ENCODE data around the gene VWC2.
"Not testable (repeated sequence)": the region's sequence is repeated elsewhere in the genome, so short reads cannot be mapped to it uniquely, and the experiment has no call there.

Gene VWC2

DNA sequence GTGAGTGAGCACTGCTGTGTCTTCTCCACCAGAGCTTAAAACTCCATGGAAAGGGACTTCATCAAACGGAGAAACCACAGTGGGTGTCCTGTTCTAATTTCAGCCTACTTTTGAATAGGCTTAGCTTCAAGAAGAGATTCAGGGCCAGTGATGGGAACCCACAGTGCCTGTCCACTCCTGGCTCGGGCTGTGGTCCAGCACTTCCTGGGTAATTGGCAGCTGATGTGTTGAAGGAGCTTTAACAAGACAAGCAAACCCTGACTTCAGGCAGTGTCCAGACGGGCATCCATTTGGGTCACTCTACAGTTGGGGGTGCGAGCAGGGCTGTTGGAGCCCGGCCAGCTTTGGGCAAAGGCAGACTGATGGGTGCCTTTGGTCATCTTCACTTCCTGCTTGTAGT, 14.5 kb downstream of the VWC2 start:
- no peak for DNase-seq

DNA sequence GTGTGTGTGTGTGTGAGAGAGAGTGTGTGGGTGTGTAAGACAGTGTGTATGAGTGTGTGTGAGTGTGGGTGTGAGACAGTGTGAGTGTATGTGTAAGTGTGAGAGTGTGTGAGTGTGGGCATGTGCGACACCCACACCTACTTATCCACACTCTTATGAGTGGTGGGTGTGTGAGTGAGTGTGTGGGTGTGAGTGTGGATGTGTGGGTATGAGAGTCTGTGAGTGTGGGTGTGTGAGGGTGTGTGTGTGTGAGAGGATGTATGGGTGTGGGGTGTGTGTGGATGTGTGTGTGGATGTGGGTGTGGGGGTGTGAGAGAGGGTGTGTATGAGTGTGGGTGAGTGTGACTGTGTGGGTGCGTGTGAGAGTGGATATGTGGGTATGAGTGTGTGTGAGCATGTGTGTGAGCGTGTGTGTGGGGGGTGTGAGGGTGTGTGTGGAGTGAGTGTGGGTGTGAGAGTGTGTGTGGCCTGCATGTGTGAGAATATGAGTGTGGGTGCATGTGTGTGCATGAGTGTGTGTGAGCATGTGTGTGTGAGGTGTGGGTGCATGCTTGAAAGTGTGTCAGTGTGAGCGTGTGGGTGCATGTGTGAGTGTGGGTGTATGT, 15.1 kb downstream of the VWC2 start:
- no peak for DNase-seq

DNA sequence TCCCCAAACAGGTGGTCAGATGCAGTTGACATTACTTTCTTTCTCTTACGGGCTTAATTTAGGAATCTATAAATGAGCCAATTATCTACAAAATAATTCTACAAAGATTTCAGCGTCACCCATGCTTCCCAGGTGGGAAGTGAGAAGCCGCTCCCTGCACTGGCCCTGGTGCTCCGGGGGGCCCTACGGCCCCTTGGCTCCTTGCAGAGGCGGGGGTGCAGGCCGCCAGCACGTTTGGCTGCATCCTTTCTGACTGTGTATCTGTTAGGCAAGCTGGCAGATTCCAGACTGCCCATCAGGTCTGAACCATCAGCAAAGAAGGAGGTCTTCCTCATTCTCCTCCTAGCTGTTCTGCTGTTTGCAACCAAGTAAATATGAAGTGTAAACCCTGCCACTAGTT, 16.3 kb downstream of the VWC2 start:
- DNase-seq = no peak

DNA sequence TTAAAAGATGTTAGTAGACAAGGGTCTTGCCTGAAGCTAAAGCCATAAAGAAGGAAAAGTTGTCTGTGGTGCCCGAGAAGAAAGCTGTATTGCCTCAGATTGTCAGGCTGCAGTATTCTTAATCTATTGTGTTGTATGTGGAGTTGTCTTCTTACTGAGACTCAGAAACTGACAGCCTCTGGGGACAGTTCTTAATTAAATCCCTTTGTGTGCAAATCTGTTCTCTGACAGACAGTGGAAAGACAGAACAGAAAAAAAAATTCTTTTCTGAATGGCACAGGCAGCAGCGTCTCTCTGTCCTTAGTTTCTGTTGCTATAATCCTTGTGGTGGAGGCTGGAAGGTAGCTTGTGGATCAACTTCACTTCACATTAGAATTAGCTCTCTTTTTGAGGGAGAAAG, 16.8 kb downstream of the VWC2 start:
- DNase-seq = no peak

DNA sequence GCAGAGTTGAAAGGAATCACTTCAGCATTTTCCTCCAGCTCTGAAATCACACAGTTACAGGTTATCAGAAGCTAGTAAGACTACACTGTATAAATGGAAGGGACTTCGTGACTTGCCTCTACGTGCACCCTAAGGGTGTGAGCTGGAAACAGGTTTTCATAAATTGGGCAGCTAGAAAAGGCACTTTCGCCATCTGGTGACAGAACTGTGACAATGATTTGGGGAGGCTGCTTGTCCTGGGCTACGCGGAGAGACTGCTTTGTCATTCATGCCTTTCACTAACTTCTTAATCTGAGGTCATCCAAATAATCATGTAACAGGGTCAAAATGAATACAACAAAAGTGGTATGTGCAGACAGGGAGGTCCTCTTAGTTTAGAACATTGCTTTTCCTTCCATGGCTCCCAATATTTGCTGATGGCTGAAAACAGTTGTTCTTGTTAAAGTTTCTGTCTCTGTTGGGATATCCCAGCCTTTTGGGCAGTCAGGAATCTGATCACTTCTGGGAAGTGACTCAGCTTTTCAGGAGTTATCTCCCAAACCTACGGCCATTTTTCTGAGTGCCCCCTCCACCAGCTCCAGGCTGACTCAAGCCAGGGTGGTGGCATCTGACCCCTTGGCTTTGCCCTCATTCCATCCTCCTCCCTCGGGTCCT, 17.8 kb downstream of the VWC2 start:
- DNase-seq = no peak

DNA sequence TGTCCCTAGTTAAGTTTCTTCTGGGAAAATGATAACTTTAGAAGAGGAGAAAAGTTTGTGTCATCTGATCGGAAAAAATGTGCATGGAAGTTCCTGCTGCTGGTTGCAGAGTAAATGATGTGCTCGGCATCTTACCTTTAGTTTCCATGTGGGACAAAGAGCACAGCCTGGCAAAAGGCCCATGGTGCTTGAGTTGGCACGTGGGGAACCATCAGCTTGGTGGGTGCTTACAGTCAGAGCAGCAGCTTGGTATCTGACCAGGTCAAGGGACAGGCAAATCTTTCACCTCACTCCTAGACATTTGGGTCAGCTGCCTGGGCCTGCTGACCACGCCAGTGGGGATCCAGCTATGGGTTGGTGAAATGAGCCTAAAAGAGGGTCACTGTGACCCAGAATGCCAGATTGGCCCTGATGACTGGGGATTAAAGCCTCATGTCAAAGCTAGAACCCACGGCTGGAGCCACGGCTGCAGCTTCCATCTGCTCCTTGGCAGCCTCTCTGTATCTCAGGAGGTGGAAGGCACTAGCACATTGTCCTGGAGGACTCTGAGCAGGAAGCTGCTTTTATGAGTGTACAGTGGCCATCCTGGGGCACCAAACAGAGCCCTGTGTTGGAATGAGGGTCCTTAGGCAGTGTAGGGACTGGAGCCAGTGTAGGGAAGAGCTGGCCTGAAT, 24.7 kb downstream of the VWC2 start:
- DNase-seq = no peak

DNA sequence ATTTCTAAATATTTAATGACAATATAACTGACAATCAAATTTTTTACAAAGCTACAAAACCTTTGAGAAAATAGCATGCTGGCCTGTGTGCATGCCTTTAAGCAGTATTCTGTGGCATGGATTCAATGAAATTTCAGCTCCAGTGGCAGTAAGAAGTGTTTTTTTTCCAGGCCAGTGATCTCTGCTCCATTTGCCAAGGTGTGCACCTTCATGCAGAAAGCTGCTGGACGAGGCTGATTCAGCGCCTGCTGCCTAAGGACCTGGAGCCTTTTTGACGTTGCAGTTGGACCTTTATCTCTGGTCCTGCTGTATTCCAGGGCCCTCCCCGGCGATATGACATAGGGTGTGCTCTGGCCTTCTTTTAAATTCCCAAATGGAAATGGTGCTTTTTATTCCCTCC, 26.6 kb downstream of the VWC2 start:
- DNase-seq = no peak

DNA sequence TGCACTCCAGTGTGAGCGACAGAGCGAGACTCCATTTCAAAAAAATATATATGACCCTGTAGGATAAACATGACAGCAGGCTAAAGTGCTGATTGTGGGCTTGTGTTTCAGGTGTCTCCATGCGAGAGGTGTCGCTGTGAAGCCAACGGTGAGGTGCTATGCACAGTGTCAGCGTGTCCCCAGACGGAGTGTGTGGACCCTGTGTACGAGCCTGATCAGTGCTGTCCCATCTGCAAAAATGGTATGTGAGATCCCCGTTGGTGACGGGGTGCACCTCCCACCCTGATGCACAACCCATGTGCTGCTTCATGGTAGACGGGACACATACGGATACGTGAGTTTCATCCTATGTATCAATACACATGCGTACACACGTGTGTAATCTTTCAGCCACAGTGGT, 29.2 kb downstream of the VWC2 start:
- DNase-seq = no peak

DNA sequence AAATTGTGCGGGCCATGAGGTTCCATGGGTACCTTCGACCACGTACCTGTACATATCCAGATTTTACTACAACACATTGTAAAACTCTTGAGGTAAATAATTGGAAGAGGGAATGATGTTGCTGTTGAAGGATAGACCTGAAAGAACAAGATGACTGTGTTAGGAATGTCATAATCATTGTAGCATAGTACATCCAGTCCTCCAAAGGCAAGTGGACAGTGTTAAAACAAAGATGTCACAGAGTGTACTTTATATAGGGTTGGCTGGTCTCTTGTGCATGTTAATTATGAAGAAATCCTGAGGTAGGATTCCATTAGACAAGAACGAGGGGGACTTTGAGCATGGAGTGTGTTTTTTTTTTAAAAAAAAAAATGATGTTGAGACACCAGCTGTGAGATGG, 30.4 kb downstream of the VWC2 start:
- no peak for DNase-seq

DNA sequence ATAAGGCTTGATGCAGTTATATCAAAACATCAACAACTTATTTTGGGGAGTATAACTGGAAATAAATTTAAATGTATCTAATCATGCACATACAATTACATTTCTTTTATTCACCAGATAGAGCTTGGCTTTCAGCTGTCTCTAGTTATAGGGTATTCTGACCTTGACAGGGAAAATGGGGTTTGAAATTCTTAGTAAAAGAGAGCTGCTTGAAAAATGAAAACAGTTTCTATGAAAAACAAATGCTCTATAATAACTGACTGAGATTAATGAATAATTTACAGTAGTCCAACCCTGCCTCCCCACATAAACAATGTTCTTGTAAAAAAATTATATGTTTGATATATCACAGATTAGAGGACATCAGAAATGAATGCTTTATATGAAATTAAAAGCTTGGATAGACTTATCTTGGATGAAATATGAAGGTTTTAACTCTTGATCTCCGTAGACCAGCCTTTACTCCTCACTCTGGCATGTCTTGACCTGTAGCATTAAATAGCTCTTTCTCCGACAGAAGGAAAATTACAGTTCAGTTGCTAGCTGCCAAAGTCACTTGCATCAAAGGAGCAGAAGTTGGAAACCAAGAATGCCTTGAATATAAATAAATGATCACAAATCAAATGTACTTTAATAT, 32.1 kb downstream of the VWC2 start:
- no peak for DNase-seq

DNA sequence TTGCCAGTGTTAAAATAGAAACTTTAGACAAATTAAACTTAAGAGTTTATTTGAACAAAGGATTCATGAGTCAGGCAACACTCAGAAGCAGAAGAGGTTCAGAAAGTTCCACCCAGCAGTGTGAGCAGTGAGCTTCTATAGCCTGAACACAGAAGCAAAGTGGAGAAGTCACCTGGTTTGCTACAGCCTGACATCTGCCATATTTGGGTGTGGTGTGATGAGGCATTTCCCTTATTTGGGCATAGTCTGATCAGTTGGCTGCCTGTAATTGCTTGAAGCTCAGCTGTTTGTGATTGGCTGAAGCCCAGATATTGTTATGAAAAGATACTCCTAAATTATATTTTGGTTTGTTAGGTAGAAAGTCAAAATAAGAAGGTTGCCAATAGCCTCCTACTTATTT, 39.1 kb downstream of the VWC2 start:
- DNase-seq = no peak

DNA sequence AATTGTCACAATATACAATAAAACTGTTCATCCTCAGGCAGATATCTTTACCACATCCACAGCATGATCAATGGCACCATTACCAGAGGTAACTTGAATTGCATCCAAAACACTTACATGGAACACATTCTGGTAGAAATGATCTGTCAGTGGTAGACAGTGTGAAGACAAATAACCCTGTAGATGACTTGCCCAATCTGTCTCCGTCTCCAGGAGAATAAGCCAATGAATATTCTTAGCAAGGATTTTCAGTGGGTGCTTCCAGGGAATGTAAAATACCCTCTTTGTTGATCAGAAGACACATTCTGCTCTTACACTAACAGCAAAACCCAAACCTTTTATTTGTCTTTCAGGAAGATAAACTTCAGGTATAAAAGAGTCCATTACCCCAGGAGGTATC, 43.8 kb downstream of the VWC2 start:
- no peak for DNase-seq

DNA sequence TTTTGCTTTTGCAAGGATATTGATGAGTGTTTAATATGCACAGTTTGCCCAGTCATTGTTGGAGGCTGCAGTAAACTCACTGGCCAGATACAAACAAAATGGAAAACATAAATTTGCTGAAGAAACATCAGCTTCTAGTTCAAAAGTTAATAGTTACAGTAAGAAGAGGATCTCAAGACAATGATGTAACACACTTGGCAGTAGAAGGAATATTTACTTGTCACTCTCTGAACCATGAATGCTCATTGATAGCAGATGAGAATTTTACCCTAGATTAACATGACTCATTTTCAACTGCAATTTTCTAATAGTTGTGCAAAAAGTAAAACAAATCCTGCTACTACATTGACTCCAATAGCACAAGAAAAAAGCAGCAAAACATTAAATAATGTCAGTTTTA, 47.7 kb downstream of the VWC2 start:
- no peak for DNase-seq

DNA sequence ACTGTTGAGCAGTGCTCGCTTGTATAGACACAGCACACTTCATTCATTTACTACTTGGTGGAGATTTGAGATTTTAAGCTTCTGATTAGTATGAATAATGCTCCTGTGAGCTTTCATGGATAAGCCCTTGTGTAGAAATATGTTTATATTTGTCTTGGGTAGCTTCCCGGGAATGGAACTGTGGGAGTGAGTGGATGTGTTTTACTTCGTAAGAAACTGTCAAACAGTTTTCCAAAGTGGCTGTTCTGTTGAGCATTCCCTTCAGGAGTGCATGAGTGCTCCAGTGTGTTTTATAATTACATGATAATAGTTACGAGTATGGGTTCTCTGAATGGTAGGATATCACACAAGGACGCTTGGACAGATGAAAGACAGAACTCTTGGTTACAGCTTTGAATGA, 49.4 kb downstream of the VWC2 start:
- no peak for DNase-seq

DNA sequence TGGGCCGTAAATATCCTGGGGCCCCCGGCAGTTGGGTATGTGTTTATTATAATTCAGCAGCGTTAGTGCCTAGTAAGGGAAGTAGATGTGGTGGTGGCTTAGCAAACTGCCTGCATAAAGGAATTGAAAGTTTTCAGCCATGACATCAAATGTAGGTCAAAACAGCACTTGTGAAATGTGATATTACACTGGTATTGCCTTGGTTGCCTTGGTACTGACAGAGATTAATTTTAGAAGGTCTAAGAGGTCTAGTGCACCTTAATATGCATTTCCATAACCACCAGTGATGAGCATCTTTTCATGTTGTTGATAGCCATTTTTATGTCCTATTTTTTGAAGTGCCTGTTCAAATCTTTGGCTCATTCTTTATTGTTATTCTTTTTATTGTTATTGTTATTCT, 50.1 kb downstream of the VWC2 start:
- DNase-seq = no peak

DNA sequence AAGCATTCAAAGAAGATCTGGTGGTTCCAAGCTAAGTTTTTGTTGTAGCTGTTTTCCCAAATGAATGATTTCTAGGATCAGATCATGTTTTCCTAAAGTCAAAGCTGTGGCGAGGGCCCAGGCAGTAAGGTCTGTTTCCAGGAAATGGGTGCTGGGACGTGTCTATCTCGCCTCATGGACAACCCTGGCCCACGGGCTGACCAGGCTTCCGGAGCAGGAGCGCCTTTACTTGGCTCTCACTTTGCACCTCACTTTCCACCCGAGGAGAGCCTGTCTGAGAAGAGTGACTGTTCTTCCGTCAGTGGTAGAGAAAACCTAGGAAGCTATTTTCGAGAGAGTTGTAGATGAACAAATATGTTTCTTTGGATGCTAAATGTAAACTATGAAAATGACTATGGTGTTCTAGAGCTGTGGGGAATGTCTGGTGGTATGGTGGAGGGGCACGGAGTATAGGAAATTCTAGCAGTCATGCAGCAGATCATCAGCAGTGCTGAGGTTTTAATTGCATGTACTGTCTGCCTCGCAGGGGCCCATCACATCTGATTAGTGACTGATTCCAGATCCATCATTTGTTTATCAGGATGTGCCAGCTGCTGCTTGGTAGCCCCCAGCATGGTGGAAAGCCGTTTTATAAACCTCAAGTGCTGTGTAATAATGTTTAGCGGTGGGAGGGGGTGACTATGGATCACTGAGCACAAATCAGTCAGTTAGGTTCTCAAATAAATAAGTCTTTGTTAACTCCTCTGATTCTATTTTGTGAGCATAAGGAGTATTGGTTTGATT, 66.6 kb downstream of the VWC2 start:
- DNase-seq = no peak

DNA sequence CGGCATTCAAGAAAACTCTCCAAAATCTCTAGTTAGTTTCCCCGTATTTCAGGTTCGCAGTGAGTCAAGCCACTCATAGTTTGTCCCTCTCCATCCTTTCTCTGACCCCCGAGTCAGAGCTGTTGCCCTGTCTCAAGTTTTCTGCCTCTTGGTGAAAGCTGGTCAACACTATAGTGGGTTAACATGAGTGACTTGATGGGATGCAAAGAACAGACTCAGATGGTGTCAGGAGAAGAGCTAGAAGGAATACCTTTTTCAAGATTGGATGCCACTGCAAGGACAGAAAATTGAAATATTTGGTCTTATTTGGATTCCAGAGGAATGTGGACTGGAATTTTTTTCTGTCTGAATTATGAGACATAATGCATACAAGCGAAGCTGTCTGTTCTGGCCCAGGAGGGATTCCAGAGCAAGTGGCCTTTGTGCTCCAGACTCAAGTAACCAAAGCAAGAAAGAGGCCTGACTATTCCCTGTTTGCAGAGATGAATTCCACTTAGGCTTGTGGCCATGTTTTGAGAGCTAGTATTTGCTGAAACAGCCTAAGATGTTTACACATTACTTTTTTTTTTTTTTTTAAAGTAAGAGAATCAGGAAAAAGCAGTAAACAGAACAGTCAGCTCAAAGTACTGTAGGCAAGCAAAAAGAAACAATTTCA, 67.4 kb downstream of the VWC2 start:
- DNase-seq = no peak

DNA sequence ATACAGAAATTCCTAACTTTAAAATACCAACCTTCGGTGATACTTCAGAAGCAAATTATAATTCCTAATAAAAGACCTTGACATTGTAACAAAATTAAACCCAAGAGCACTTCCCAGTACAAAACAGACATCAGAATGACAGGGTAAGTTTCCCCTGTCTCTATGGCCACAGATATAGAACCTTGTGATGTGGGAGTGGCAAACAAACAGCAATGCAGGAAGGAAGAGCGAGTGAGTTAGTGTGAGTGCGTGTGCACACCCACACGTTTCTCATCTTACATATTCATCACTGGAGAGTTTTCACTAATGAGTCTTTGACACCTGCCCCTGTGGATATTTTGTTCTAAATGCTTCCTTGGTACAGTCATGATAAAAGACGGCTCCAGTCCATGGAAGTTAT, 72.2 kb downstream of the VWC2 start:
- no peak for DNase-seq

DNA sequence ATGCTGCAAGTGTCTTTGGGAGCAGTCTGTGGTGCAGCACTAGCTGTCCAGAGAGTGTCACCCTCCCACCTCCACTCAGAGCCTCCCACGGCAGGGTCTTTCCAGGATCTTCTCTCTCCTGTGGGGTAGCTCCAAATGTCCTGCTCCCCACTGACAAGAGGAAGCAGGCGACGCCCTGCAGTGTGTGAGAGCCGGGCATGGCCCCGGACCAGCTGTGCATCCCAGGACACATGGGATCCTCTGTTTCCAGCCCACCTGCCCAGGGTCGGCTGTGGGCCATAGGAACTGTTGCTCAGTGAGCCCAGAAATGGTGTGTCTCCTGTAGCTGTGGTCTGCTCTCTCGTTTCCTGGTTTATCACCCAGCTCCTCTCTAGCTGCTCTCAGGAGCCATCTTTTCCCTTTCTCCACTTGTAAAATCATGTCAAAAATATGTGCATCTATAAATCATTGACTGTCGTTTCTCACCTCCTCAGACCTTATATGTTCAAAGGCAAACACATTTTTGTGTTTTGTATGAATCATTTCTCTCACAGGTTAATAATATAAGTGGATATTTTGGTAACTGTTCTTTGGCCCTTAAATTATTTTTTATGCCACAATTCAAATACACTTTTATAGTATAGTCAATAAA, 74.9 kb downstream of the VWC2 start:
- no peak for DNase-seq

DNA sequence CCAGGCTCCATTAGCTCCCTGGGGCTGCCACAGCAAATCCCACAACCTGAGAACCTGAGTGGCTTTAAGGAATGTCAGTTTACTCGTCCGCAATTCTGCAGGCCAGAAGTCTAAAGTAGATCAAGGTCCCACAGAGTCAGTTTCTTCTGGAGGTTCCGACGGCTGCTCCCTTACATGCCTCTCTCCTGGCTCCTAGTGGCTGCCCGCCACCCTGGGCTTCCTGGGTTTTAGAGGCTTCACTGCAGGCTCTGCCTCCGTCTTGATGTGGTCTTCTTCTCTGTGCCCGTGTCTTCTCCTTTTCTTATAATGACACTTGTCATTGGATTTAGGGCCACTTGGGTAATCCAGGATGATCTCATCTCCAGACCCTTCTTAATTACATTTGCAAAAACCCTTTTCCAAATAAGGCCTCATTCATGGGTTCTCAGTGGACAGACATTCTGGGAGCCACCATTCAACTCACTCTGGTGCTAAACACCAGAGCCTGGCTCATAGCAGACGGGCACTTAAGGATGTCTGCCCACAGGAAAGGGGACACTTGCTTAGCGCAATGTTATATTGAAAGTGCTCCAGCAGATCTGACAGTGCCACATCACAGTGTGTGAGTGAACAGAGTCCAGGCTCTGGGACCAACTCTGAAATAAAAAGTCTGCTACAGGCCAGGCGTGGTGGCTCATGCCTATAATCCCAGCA, 77.6 kb downstream of the VWC2 start:
- no peak for DNase-seq

DNA sequence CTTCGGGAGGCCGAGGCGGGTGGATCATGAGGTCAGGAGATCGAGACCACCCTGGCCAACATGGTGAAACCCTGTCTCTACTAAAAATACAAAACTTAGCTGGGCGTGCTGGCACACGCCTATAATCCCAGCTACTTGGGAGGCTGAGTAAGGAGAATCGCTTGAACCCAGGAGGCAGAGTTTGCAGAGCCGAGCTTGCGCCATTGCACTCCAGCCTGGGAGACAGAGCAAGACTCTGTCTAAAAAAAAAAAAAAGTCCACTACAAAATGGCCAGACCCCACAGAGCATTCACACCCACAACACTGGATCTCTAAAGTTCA, 78.1 kb downstream of the VWC2 start:
- DNase-seq = not testable (repeated sequence)

Data from NCI-H1092 treated with DMSO at 0.1 percent for 48 hours (cell line).